HG02678 (cell line): Measurements from ENCODE around the gene MTG1.

ENCODE experiments used
- ATAC-seq: cut with Tn5 transposase; IDR thresholded peaks from one replicate; pipeline ENCODE4 v1.9.1; 2021; ENCODE audit warnings: mild to moderate bottlenecking, moderate library complexity; ENCODE audit not compliant: unreplicated experiment

MTG1 gene

DNA sequence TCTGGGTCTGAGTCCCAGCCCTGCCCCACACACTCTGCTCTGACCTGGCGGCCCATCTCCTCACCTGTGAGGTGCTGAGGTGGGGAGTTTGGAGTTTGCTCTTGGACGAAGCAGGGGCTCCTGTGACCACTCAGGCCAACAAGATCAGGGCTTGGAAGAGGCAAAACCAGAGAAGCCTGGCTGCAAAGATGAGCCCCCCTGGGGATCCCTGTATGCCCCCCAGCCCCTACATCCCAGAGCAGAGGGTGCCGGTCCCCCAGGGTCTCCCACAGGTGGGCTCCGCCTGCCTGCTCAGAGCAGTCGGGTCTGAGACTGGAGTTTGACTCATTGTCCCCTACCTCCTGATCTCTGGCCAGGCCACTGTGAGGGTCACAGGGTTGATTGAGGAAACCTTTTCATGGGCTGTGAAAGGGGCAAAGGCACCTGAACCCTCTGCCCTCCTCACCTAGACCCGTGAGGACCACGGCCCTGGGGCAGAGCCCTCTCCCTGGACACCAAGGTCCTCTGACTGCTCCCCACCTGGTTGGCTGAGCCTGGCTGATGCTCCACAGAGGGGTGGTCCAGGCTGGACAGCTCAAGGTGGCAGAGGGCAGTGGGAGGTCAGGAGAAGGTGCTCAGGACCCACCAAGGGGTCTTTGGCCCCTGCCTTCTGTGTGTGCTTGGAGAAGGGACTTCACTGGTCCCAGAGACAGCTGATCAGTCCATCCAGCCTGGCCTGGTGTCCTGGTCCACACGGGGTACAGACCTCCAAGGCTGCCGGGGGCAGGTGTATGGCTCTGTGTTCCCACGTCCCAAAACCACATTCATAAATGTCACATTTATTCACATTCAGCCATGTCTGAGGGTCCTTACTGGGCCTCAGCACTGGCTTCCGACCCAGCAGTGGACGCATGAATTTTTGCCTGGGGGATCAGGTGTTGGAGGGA lies 50.6 kb downstream of the MTG1 start:
- ATAC-seq: no peak

DNA sequence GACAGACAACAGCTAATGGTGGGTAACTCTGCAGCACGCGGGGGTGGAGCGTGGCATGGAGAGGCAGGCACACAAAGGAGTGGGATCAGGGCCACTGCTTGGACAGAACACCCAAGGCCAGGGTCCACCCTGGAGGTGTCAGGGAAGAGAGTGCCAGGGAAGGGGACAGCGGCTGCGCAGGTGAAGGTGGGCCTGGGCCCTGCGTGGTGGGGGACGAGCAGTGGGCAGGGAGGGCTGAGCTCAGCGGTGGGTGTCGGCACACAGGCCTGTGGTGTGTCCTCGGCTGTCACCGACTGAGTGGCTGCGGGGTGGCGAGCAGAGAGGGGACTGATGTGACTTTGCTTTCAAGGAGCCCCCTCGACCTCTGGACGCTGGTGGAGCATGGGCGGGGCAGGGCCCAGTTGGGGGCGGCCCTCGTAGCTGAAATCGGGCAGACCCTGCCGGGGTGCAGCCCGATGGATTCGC lies 51.3 kb downstream of the MTG1 start:
- ATAC-seq: no peak

DNA sequence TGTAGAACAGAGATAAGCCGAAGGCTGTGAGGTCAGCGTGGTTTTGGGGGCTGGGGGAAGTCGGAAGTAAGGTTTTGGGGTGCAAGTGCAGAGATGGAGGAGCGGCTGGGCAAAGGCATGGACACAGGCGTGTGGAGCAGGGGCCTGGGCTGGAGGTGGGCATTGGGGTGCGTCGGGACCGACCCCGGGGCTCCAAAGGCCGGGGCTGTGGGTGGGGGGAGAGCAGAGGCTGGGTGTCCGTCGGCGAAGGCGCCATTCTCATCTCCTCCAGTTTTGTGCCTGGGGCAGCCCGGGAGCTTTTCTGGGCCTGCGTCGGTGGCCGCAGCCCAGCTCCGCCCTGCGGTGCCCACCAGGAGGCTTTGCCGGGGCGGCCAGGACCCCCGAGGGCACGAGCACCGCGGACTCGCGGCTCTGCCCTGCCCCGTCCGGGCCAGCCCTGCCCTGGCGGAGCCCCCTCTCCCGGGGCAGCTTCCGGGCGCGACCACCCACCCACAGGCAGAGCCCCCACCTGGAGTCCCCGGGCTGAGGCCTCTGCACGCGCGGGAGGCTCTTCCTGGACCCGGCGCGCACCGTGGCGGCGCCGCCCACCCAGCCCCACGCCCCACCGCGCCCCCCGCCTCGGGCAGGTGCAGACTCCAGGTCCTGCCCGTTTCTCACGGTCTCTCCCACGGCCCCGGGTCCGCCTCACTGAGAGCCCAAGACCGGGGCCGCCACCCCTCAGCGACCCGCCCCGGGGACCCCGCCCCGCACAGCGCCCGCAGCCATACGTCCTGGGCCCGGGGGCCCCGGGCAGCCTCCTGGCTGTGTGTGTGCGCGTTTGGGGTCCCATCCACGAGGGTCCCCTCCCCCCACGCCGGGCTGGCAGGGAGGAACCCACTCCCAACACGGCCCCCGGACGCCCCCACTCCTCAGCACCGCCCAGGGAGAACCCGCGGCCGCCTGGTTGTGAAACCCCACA lies 52.1 kb downstream of the MTG1 start:
- ATAC-seq: no peak

DNA sequence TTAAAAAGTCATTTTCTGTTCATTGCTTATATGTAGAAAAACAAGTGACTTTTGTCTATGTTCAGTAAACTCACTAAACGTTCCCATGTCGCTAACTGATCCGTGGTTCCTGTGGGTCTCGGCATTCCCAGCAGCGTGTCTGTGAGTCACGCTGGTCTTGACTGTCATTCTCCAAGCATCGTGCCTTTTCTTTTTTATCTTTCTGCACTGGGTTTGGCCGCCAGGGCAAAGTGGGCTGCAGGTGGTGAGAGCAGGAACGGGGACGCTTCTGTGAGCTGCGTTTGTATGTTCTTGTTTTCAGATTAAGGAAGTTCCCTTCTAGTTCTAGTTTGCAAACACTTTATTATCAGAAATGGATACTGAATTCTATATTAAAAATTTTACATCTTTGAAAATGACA lies 53.0 kb downstream of the MTG1 start:
- ATAC-seq: no peak

DNA sequence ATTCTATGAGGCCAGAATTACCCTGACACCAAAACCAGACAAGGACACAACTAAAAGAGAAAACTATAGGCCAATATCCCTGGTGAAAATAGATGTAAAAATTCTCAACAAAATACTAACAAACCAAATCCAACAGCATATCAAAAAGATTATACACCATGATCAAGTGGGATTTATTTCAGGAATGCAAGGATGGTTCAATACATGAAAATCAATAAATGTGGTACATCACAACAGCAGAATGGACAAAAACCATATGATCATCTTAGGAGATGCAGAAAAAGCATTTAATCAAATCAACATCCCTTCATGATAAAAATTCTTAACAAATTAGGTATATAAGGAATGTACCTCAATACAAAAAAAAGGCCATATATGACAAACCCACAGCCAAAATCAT lies 54.2 kb downstream of the MTG1 start:
- ATAC-seq: no peak

DNA sequence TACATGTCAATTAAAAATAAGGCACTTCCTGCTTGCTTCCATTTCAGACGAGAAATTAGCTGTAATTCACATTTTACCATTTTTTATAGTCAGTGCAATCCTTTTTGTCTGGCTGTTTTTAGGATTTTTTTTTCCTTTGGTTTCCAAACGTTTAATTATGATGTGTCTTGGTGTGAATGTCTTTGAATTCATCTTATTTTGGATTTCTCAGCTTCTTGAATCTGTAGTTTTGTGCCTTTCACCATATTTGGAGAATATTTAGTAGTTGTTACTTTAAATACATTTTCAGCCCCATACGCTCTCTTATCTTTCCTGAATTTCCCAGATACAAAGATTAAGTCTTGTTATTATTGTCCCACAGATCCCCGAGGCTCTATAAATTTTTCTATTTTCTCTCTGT lies 57.4 kb downstream of the MTG1 start:
- no peak for ATAC-seq

DNA sequence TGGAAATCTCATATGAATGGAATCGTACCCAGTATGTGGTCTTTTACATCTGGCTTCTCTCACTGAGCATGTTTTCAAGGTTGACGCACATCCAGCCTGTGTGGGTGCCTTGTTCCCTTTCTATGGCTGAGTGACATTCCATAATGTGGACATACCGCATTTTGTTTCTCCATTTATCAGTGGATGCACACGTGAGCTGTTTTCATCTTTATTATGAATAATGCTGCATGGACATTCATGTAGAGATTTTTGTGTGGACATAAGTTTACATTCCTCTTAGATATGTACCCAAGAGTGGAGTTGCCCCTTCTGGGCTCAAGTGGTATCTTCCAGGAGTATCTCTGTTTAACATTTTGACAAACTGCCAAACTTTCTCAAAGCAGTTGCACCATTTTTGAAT lies 58.5 kb downstream of the MTG1 start:
- no peak for ATAC-seq

DNA sequence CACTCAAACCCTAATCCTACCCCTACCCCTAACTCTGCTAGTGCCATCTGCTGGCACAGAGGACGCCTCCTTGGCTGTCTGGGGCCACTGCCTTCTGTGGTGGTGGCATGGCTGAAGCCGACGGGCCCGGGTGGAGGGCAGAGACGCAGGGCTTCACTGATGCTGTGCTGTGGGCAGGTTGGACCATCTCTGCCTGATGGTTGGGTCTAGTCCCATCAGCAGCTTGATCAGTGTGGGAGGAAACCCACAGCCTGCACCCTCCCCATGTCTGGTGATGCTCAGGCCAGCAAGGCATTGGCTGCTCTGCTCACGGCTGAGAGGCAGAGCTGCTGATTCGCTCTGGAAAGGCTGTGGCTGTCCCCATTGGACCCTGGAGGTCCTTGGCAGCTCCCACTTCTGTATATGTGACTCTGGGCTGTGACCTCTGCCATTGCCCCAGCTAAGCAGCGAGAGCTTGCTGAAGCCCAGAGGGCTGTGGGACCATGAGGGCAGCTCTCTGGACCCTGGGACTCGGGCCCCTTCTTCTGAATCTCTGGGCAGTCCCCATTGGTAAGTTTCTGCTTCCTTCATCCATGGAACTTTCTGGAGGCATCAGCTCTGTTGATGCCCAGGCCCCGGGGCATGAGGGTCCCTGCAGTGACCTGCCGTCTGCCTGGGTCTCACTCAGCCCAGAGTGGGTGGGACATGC lies 59.7 kb downstream of the MTG1 start, which contains the start of gene SCART1:
TSS of gene SCART1 (plus strand) at position 430 of the 688 bp plus-strand sequence. CDS start at position 483, 53 bp downstream.
- no peak for ATAC-seq

DNA sequence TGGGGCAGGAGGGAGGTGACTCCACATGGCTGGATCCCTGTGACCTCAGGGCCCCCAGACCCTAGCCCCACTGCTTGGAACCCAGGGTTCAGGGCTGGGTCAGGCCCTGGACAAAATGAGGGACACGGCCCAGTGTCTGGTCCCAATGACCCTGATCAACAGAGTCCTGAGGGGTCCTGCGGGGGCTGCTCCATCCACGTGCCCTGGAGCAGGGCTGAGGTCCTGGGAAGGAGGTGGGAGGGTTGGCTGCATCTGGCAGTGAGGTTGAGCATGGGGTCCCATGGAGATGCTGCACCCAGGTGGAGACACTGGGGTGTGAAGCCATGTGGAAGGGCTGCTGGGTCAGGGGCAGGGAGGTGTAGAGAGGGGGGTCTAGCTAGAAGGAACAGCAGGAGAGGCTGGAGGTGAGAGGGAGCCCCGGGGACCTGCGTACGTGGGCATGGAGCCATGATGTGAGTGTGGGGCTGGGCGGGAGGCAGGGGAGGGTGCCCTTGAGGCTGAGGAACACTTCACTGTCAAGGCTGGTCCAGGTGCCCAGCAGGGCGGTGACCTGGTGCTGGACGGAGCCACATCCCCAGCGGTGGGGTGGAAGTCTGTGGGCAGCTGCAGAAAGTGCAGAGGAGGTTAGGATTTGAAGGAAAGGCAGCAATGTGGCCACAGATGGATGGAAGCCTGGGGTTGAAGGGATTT lies 60.4 kb downstream of the MTG1 start:
- no peak for ATAC-seq

DNA sequence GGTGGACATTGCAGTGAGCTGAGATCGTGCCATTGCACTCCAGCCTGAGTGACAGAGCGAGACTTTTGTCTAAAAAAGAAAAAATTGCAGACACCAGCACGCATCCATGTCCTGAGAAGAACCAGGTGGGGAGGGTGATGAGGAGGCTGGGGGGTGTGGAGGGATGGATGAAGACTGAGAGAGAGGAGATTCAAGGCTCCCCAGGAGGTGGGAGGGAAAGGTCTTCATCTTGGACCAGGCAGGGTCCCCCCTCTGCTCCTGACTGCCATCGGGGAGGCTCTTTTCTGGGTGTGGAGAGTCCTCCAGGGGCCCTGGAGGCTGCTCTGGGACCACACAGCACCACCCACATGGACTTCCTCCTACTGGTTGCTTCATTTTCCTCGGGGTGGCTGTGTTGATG lies 61.2 kb downstream of the MTG1 start:
- no peak for ATAC-seq

DNA sequence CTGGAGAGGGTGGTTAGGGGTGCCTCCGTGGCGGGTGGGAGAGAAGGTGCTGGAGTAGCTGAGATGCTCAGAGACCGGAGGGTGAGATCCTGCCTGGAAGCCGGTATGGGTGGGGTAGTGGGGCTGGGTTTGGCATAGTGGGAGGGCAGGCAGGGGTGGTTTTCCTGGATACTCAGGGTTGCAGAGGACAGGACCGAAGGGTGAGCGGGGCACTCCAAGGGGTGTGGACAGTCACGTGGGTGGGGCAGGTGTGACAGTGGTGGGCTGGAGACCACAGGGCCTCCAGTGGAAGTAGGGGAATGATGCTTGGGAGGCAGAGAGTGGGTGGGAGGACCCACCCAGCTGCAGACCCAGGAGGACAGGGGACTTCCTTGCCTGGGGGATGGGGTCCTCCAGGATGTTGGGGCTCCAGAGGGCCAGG lies 61.7 kb downstream of the MTG1 start:
- no peak for ATAC-seq

DNA sequence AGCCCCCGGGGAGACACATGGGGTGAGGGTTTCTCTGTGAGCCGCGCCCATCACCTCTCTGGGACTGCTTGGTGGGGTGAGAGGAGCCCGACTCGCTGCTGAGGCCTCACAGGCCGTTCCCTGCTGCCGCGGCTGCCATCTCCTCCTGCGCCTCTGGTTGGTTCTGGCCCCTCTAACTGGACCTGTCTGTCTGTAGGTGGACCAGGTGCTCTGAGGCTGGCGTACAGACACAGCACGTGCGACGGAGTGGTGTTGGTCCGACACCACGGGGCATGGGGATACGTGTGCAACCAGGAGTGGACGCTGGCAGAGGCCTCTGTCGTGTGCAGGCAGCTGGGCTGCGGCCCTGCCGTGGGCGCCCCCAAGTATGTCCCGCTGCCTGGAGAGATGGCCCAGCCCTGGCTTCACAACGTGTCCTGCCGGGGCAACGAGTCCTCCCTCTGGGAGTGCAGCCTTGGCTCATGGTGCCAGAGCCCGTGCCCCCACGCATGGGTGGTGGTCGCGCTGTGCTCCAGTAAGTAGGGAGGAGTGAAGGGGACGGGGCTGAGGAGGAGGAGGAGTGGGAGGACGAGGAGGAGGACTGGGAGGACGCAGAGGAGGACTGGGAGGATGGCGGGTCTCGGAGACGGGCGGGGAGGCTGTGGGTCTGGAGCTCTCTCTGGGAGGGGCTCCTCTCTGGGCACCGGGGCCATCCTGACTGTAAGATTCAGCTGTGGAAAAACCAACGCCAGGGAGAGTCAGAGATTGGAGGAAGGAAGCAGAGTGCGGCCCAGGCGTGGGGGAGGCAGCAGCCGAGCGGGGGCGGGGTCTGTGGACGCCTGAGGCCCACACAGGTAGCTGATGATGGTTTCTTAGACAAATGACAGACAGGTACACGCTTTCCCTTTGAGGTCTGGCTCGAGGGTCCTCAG lies 62.3 kb downstream of the MTG1 start:
- no peak for ATAC-seq

DNA sequence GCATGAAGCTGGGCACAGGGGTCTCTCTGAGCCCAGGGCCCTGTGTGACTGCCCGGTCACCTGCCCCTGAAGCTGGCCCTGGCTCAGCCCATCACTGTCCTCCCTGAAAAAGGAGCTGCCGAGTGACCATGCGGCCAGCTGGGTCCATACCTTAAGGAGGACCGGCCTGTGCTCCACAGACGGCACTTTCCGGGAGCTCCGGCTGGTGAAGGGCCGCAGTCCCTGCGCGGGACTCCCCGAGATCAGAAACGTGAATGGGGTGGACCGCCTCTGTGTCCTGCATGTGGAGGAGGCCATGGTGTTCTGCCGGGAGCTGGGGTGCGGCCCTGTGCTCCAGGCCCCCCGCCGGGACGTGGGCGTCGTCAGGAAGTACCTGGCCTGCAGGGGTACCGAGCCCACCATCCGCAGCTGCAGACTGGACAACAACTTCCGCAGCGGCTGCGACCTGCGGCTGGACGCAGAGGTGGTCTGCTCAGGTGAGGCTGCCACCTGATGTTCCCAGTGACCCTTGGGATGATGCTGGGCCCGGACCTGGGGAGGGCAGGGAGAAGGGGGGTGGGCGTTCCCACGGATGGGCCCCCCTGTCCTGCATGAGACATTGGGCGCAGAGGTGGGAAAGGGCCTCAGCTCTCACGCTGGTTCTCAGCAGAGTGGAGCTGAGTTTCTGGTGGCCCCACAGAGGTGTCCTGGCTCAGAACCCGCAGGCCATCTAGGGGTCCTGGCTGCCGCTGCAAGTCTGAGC lies 63.3 kb downstream of the MTG1 start:
- no peak for ATAC-seq

DNA sequence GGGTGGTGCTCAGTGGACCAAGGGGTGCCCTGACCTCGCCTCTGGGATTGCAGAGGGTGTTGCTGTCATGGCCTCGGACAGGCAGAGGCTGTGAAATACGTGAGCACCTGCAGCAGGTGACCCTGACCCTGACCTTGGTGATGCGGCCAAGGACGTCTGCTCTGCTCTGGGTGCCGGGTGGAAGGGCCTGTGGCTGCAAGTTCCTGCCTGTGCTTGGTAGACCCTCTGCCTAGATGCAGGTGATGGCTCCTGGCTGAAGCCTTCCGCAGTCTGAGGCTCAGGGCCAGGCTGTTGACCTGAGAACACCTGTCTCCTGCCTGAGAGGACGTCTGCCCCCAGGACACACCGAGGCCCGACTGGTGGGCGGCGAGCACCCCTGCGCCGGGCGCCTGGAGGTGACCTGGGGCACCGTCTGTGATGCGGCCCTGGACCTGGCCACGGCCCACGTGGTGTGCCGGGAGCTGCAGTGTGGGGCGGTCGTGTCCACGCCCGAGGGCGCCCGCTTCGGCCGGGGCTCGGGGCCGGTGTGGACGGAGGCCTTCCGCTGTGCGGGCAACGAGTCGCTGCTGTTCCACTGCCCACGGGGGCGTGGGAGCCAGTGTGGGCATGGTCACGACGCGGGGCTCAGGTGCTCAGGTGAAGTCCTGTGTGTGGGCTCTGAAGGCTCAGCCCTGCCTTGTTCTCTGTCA lies 64.2 kb downstream of the MTG1 start:
- no peak for ATAC-seq

DNA sequence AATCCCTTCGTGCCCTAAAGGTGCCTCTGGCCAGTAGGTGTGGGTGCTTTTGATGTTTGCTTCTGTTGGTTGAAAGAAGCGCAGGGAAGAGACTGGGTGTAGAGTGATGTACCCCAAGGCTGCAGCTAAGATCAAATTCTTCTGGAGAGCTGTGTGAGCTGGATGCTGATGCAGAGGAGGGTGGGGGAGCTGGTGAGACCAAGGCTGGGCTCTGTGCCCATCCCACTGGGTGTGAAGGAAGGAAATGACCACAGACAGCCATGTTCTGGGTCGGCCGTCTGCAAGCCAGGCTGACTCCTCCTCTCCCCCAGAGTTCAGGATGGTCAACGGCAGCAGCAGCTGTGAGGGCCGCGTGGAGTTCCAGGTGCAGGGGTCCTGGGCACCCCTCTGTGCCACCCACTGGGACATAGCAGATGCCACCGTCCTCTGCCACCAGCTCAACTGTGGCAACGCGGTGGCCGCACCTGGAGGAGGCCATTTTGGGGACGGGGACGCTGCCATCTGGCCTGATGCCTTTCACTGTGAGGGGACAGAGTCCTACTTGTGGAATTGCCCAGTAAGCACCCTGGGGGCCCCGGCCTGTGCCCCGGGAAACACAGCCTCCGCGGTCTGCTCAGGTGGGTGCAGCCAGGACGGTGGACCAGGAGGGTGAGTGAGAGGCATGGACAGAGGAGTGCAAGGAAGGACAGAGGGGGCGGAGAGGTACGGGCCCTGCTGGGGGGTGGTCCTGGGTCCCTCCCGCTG lies 64.9 kb downstream of the MTG1 start:
- ATAC-seq: no peak

DNA sequence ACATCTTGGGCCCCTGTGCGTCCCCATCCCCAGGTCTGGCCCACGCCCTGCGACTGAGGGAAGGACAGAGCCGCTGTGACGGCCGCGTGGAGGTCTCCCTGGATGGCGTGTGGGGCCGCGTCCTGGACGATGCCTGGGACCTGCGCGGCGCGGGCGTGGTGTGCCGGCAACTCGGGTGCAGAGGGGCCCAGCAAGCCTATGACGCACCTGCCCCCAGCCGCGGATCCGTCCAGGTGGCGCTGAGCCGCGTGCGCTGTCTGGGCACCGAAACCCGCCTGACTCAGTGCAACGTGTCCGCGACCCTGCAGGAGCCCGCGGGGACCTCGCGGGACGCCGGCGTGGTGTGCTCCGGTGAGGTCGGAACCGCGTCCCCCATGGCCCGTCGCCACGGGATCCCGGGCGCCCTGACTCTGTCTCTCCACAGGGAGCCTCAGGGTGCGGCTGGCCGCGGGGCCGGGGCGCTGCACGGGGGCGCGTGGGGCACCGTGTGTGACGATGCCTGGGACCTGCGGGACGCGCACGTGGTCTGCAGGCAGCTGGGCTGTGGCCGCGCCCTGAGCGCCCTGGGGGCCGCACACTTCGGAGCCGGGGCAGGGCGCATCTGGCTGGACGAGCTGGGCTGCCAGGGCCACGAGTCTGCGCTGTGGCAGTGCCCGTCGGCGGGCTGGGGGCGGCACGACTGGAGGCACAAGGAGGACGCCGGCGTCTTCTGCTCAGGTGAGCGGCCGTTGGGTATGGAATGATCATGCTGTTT lies 65.7 kb downstream of the MTG1 start:
- ATAC-seq: no peak
